GM19043 (cell line): ENCODE results near the gene FAM228B.

ENCODE experiments used
- ATAC-seq: cut with Tn5 transposase; IDR thresholded peaks from one replicate; pipeline ENCODE4 v1.9.1; 2021; ENCODE audit warnings: low read depth; ENCODE audit not compliant: unreplicated experiment

Gene FAM228B

GRCh38 chr2:24200799-24201198, 77.5 kb downstream of the FAM228B start:
- ATAC-seq = no peak

GRCh38 chr2:24203029-24203786, 79.9 kb downstream of the FAM228B start:
- no peak for ATAC-seq

GRCh38 chr2:24203787-24204150, 80.5 kb downstream of the FAM228B start:
- no peak for ATAC-seq

- ATAC-seq = no peak
These were observed 81.2 kb downstream of the FAM228B start for GRCh38 chr2:24204505-24204904.

- ATAC-seq = no peak
These were observed 81.9 kb downstream of the FAM228B start for GRCh38 chr2:24205131-24205530.

GRCh38 chr2:24206242-24206641, 83.0 kb downstream of the FAM228B start:
- no peak for ATAC-seq

GRCh38 chr2:24206714-24207113, 83.4 kb downstream of the FAM228B start:
- ATAC-seq = no peak

- no peak for ATAC-seq
These were observed 84.1 kb downstream of the FAM228B start for GRCh38 chr2:24207359-24207758.

- ATAC-seq = no peak
These were observed 85.2 kb downstream of the FAM228B start for GRCh38 chr2:24208490-24208889.

GRCh38 chr2:24209389-24210105, 86.3 kb downstream of the FAM228B start:
- ATAC-seq = no peak

- ATAC-seq = no peak
These were observed 86.8 kb downstream of the FAM228B start for GRCh38 chr2:24210106-24210455.

- no peak for ATAC-seq
These were observed 87.5 kb downstream of the FAM228B start for GRCh38 chr2:24210723-24211122.

- no peak for ATAC-seq
These were observed 88.1 kb downstream of the FAM228B start for GRCh38 chr2:24211408-24211807.

GRCh38 chr2:24214880-24215279, 91.6 kb downstream of the FAM228B start:
- ATAC-seq = peak; percentile 98
